ENCODE measurements around the gene IFT27.

DNA sequence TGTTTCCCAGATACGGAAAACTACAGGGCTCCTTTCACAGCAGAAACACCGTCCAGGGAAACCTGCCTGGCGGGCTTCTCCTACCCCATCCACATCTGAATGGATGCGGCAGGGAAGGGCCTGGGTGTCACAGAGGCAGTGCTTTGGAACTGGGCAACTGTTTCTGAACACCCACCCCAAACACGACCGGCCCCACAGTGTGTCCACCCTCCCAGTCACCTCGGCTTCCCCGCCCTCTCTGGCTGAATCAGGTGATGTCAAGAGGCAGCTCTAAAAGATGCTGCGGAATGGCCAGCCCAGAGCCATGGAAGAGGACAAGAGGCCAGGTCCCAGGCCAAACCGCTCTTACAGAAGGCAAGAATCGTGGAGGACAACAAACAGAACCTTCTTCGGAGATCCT is 22.0 kb downstream of the IFT27 start:
- TF ChIP-seq, protein P1, sequence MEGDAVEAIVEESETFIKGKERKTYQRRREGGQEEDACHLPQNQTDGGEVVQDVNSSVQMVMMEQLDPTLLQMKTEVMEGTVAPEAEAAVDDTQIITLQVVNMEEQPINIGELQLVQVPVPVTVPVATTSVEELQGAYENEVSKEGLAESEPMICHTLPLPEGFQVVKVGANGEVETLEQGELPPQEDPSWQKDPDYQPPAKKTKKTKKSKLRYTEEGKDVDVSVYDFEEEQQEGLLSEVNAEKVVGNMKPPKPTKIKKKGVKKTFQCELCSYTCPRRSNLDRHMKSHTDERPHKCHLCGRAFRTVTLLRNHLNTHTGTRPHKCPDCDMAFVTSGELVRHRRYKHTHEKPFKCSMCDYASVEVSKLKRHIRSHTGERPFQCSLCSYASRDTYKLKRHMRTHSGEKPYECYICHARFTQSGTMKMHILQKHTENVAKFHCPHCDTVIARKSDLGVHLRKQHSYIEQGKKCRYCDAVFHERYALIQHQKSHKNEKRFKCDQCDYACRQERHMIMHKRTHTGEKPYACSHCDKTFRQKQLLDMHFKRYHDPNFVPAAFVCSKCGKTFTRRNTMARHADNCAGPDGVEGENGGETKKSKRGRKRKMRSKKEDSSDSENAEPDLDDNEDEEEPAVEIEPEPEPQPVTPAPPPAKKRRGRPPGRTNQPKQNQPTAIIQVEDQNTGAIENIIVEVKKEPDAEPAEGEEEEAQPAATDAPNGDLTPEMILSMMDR (IDR thresholded peaks at IDR 0.05) = no peak
- TF ChIP-seq POLR2A (IDR thresholded peaks at IDR 0.05) (no peak), POLR2AphosphoS5 (IDR thresholded peaks at IDR 0.05) (no peak)

Measured in transverse colon (tissue), 4 donors.